Tibial artery (tissue), 4 donors: ENCODE data around the gene NOD1.

Experiments used
- DNase-seq, 2 donors: peaks; one replicate each; pipeline ENCODE4 v3.0.0-alpha.2; 2019
- H3K27ac ChIP-seq, 2 donors: fragments of 200-600 bp; sonication (generic) in 1 of 2; 1 replicate in 1 of 2; 2 replicates in 1 of 2; pipeline ENCODE4 v1.5.1; 2018 to 2019; ENCODE audit warnings: mild to moderate bottlenecking in 1 of 2
- H3K27me3 ChIP-seq, 2 donors: fragments of 200-600 bp; sonication (generic) in 1 of 2; one replicate each; pipeline versions ENCODE4 v1.5.1 to v1.6.0; 2016 to 2019
- H3K36me3 ChIP-seq, 3 donors: fragments of 200-600 bp; sonication (generic) in 2 of 3; one replicate each; pipeline ENCODE4 v1.5.1; 2016 to 2019; ENCODE audit warnings: mild to moderate bottlenecking in 2 of 3
- H3K4me1 ChIP-seq, 4 donors: fragments of 200-600 bp; sonication (generic) in 2 of 4; 1 replicate in 3 of 4; 2 replicates in 1 of 4; pipeline ENCODE4 v1.5.1; 2016 to 2019
- H3K4me3 ChIP-seq, 2 donors: fragments of 200-600 bp; sonication (generic) in 1 of 2; 1 replicate in 1 of 2; 2 replicates in 1 of 2; pipeline ENCODE4 v1.5.1; 2018 to 2019; ENCODE audit warnings: mild to moderate bottlenecking in 2 of 2
- H3K9me3 ChIP-seq, 3 donors: fragments of 200-600 bp; sonication (generic) in 1 of 3; one replicate each; pipeline ENCODE4 v1.5.1; 2016 to 2019
- CTCF ChIP-seq, 2 experiments: fragments of 200-600 bp in 1 of 2; fragments of 450-650 bp in 1 of 2; IDR thresholded peaks; one replicate each; pipeline ENCODE4 v1.5.1; 2017 to 2019; ENCODE audit warnings: antibody characterized with exemption in 2 of 2, mild to moderate bottlenecking in 1 of 2, moderate library complexity in 1 of 2
- intact Hi-C: fragments of 100-400 bp; cut with DNase I; formaldehyde crosslinking; loops from one replicate; pipeline ENCODE4 v1.15.0; 2023; ENCODE audit warnings: low total_unique reads

The NOD1 gene

DNA sequence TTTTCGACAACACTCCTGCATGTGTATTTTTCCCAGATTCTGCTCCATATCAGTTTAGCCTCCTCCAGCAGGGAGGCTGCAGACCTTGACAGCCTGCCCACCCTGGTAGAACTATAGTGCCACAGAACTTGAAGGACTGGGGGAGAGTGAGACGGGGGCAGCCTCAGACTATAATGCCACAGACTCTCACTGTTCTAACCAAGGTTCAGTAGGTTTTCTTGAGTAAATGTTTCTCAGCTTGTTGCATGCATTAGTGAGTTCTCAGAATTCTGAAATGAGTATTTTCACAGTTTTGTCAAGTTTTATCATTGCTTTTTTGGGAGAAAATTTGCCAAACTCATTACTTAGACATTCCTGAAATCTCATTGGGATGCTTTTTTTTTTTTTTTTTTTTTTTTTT, 98.3 kb downstream of the NOD1 start:
- Histone ChIP-seq H3K9me3 (peaks cover 0 to 7% (median 6%) of the 10 kb centered on the region in 3 donors), H3K4me1 (peaks cover 0 to 9% (median 3%) of the 10 kb centered on the region in 4 donors), H3K36me3 (no peaks in the 10 kb centered on the region), H3K27me3 (no peaks in the 10 kb centered on the region), H3K27ac (no peak overlapping the region), H3K4me3 (no peak overlapping the region)
- no peak for TF ChIP-seq CTCF (IDR thresholded peaks at IDR 0.05)
- intact Hi-C loops: no loop called here
- no peak for DNase-seq

DNA sequence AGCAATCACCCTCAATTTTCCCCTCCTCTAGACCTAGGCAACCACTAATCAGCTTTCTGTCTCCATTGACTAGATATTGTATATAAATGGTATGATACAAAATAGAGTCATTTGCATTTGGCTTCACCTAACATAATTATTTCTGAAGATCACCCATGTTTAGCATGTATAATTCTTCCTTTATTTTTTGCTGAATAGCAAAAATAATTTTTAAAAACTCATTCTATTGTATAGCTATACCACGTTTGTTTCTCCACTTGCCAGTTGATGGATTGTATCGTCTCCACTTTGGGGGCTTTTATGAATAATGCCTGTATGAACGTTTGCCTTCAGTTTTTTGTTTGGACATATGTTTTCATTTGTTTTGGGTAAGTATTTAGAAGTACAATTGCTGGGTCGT, 98.8 kb downstream of the NOD1 start:
- H3K27ac ChIP-seq: no peak overlapping the region
- H3K36me3 ChIP-seq: no peaks in the 10 kb centered on the region
- peaks cover 0 to 9% (median 3%) of the 10 kb centered on the region in 4 donors for H3K4me1 ChIP-seq
- no peak for DNase-seq
- no peaks in the 10 kb centered on the region for H3K27me3 ChIP-seq
- no peak for TF ChIP-seq CTCF (IDR thresholded peaks at IDR 0.05)
- H3K9me3 ChIP-seq: peaks cover 0 to 7% (median 6%) of the 10 kb centered on the region in 3 donors
- no peak overlapping the region for H3K4me3 ChIP-seq
- intact Hi-C loops: no loop called here

DNA sequence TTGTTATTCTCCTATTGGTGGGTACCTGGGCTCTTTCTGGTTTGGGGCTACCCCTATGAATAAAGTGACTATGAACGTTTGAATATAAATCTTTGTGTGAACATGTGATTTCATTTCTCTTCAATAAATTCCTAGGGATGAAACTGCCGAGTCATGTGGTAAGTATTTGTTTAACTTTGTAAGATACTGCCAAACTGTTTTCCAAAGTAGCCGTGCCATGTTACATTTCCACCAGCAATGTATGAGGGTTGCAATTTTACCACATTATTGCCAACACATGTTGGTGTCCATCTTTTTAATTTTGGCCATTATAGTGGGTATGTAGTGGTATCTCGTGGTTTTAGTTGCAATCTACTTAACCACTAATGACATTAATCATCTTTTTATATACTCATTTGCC, 99.5 kb downstream of the NOD1 start:
- Histone ChIP-seq H3K27ac (no peak overlapping the region), H3K27me3 (no peaks in the 10 kb centered on the region), H3K4me1 (peaks cover 0 to 9% (median 3%) of the 10 kb centered on the region in 4 donors), H3K9me3 (peaks cover 0 to 7% (median 6%) of the 10 kb centered on the region in 3 donors), H3K4me3 (no peak overlapping the region), H3K36me3 (no peaks in the 10 kb centered on the region)
- TF ChIP-seq CTCF (IDR thresholded peaks at IDR 0.05): no peak
- intact Hi-C loops: no loop called here
- no peak for DNase-seq

DNA sequence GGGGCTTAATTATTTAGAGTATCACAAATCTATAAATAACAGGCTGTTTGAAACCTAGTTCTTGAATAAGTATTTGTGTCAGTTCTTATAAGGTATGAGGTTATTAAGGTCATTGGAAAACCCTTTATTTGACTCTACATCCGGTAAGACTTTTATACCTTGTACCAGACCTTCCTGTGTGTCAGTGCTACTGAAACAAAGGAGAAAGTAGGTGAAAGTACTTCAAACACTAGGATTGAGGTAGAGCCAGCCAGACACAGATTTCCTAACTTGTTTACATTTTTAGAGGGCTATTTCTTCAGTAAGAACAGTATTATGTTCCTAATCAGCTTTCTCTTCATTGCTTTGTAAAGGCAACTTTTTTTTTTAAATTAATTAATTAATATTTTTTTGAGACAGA, 100.3 kb downstream of the NOD1 start:
- TF ChIP-seq CTCF (IDR thresholded peaks at IDR 0.05): no peak
- no peaks in the 10 kb centered on the region for H3K27me3 ChIP-seq
- peaks cover 0 to 9% (median 3%) of the 10 kb centered on the region in 4 donors for H3K4me1 ChIP-seq
- no peaks in the 10 kb centered on the region for H3K36me3 ChIP-seq
- no peak for DNase-seq
- H3K9me3 ChIP-seq: peaks cover 0 to 7% (median 6%) of the 10 kb centered on the region in 3 donors
- no peak overlapping the region for H3K27ac ChIP-seq
- intact Hi-C loops: no loop called here
- H3K4me3 ChIP-seq: no peak overlapping the region
